A673 (cell line): ENCODE results near the gene CNTLN. TPM values are rescaled to one million over a fixed set of nuclear protein-coding genes. Genes with fewer than 3 reads are reported as not detected.
"Not testable (repeated sequence)": the region's sequence is repeated elsewhere in the genome, so short reads cannot be mapped to it uniquely, and the experiment has no call there.

Experiments
- BruUV-seq: library from RNA; stranded (reverse); fragments of 400-500 nt; replicated peaks from 2 replicates; lab custom pipeline; 2021; lab: Mats Ljungman, UMichigan
- CTCF ChIA-PET: fragments of 300-600 bp; sonication (Branson Sonifier 250); formaldehyde crosslinking; loops from one replicate; lab custom pipeline; 2022; ENCODE audit warnings: antibody characterized with exemption; lab: Charles Lee
- POLR2A ChIA-PET: fragments of 300-600 bp; sonication (Branson Sonifier 250); formaldehyde crosslinking; loops from one replicate; lab custom pipeline; 2022; ENCODE audit warnings: antibody characterized with exemption; ENCODE audit not compliant: low non-redundant PET; lab: Charles Lee
- DNase-seq: peaks from one replicate; pipeline ENCODE4 v3.0.0-alpha.2; 2015; ENCODE audit warnings: low spot score
- H3K27ac ChIP-seq: fragments of 200-600 bp; sonication (generic); 2 replicates; pipeline ENCODE4 v1.5.1; 2016; ENCODE audit warnings: mixed run types, low read depth, mild to moderate bottlenecking, mixed read lengths, antibody characterized with exemption, low read length; ENCODE audit not compliant: poor library complexity, severe bottlenecking
- H3K27me3 ChIP-seq: fragments of 200-600 bp; sonication (generic); replicated peaks from 2 replicates; pipeline ENCODE4 v1.6.1; 2017; ENCODE audit warnings: mixed run types, low read depth, mild to moderate bottlenecking, mixed read lengths, antibody characterized with exemption, low read length; ENCODE audit not compliant: insufficient read depth, poor library complexity
- H3K36me3 ChIP-seq: fragments of 200-600 bp; sonication (generic); 2 replicates; pipeline ENCODE4 v1.6.1; 2016; ENCODE audit warnings: mixed run types, mild to moderate bottlenecking, mixed read lengths, antibody characterized with exemption, low read length; ENCODE audit not compliant: insufficient read depth, poor library complexity, severe bottlenecking
- H3K4me1 ChIP-seq: fragments of 200-600 bp; sonication (generic); 2 replicates; pipeline ENCODE4 v1.6.1; 2017; ENCODE audit warnings: mixed run types, mild to moderate bottlenecking, mixed read lengths, antibody characterized with exemption, low read length; ENCODE audit not compliant: insufficient read depth, poor library complexity, severe bottlenecking
- H3K4me3 ChIP-seq: fragments of 200-600 bp; sonication (generic); 2 replicates; pipeline ENCODE4 v1.5.1; 2016; ENCODE audit warnings: low read depth, mixed run types, mild to moderate bottlenecking, mixed read lengths, low read length; ENCODE audit not compliant: poor library complexity, severe bottlenecking
- H3K9me3 ChIP-seq: fragments of 200-600 bp; sonication (generic); 2 replicates; pipeline ENCODE4 v1.6.1; 2016; ENCODE audit warnings: mixed run types, low read depth, mild to moderate bottlenecking, mixed read lengths, antibody characterized with exemption, low read length; ENCODE audit not compliant: poor library complexity, severe bottlenecking
- EZH2 ChIP-seq: fragments of 200-600 bp; sonication (generic); IDR thresholded peaks from 2 replicates; pipeline ENCODE4 v1.6.1; 2017; ENCODE audit warnings: borderline replicate concordance, low read depth, mild to moderate bottlenecking, mixed read lengths, antibody characterized with exemption, low read length; ENCODE audit not compliant: poor library complexity, severe bottlenecking
- intact Hi-C: fragments of 100-400 bp; cut with micrococcal nuclease; formaldehyde crosslinking; loops from one replicate; pipeline ENCODE4 v1.10.0; 2022; ENCODE audit not compliant: unreplicated experiment
- total RNA-seq: library from RNA; stranded (reverse); gene quantifications from 2 replicates; pipeline ENCODE4 v1.2.3, GENCODE V29; 2021
- TF ChIP-seq, protein P1 (sequence below): fragments of 300-800, 200-600 bp; sonication (generic); conservative IDR thresholded peaks from 2 replicates; pipeline ENCODE4 v1.5.1; 2017; ENCODE audit warnings: low read depth, mild to moderate bottlenecking, antibody characterized with exemption, low read length, moderate library complexity, mixed read lengths

Gene CNTLN
- total RNA-seq, 1 experiment from 2014 or later = 6.6 TPM

DNA sequence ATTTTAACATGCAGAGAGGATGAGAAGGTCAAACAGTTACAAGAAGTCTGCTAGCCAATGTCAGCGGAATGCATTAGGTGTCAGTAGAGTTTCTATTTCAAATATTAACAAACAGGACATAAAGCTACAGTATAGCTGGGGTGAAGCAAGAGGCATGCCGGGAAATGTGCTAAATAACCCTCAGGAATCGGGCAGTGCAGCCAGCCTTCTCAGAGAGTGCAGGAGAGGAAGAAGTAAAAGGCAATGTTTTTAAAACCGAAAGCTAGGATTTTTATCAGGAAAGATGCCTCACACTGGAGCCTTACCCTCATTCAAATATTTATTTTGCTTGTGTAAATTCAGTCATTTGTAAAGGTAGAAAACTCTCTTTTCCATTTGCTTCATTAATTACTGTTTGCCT, 384.9 kb downstream of the CNTLN start:
- H3K36me3 ChIP-seq = no peaks in the 10 kb centered on the region
- CTCF ChIA-PET = no interaction called here
- H3K27me3 ChIP-seq = no peaks in the 10 kb centered on the region
- no TSS peak for BruUV-seq
- intact Hi-C loops = no loop called here
- no peak overlapping the region for H3K4me3 ChIP-seq
- no peak overlapping the region for H3K27ac ChIP-seq
- TF ChIP-seq EZH2 = no peak
- TF ChIP-seq, protein P1, sequence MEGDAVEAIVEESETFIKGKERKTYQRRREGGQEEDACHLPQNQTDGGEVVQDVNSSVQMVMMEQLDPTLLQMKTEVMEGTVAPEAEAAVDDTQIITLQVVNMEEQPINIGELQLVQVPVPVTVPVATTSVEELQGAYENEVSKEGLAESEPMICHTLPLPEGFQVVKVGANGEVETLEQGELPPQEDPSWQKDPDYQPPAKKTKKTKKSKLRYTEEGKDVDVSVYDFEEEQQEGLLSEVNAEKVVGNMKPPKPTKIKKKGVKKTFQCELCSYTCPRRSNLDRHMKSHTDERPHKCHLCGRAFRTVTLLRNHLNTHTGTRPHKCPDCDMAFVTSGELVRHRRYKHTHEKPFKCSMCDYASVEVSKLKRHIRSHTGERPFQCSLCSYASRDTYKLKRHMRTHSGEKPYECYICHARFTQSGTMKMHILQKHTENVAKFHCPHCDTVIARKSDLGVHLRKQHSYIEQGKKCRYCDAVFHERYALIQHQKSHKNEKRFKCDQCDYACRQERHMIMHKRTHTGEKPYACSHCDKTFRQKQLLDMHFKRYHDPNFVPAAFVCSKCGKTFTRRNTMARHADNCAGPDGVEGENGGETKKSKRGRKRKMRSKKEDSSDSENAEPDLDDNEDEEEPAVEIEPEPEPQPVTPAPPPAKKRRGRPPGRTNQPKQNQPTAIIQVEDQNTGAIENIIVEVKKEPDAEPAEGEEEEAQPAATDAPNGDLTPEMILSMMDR = no peak
- POLR2A ChIA-PET = no interaction called here
- DNase-seq = no peak
- H3K9me3 ChIP-seq = no peaks in the 10 kb centered on the region
- H3K4me1 ChIP-seq = no peaks in the 10 kb centered on the region

- Histone ChIP-seq H3K27me3 (no peaks in the 10 kb centered on the region), H3K9me3 (no peaks in the 10 kb centered on the region), H3K36me3 (no peaks in the 10 kb centered on the region), H3K4me1 (no peaks in the 10 kb centered on the region), H3K27ac (no peak overlapping the region), H3K4me3 (no peak overlapping the region)
- BruUV-seq = no TSS peak
- ChIA-PET CTCF (no interaction called here), POLR2A (no interaction called here)
- TF ChIP-seq, protein P1 = no peak
- TF ChIP-seq EZH2 = no peak
- intact Hi-C loops = no loop called here
- no peak for DNase-seq
Observed at GRCh38 chr9:17520268-17521064, 385.6 kb downstream of the CNTLN start.

- ChIA-PET POLR2A (no interaction called here), CTCF (no interaction called here)
- Histone ChIP-seq H3K36me3 (no peaks in the 10 kb centered on the region), H3K27ac (no peak overlapping the region), H3K4me3 (no peak overlapping the region), H3K27me3 (no peaks in the 10 kb centered on the region), H3K4me1 (no peaks in the 10 kb centered on the region), H3K9me3 (no peaks in the 10 kb centered on the region)
- TF ChIP-seq, protein P1 = no peak
- no peak for TF ChIP-seq EZH2
- DNase-seq = no peak
- BruUV-seq = no TSS peak
- intact Hi-C loops = no loop called here
Observed at GRCh38 chr9:17521100-17521855, 386.4 kb downstream of the CNTLN start.

GRCh38 chr9:17526726-17527125, 391.9 kb downstream of the CNTLN start:
- H3K27ac ChIP-seq, BruUV-seq, H3K9me3 ChIP-seq, intact Hi-C loops, POLR2A ChIA-PET, H3K4me1 ChIP-seq, CTCF ChIA-PET, H3K27me3 ChIP-seq, H3K36me3 ChIP-seq, H3K4me3 ChIP-seq: not testable (repeated sequence)
- peak; percentile 14 for DNase-seq
